Posterior cingulate gyrus (tissue), 11 donors: Measurements from ENCODE around the gene GPR52.
A peak's percentile ranks its signal among the peaks of the same experiment; 100 is the strongest.
"Not testable (repeated sequence)": the region's sequence is repeated elsewhere in the genome, so short reads cannot be mapped to it uniquely, and the experiment has no call there.

Source experiments
- DNase-seq, 10 donors: peaks; one replicate each; pipeline versions ENCODE4 v3.0.0 to v3.0.0-alpha.2; 2020 to 2021; ENCODE audit warnings: mixed read lengths in 3 of 10
- intact Hi-C: fragments of 100-400 bp; cut with DNase I; formaldehyde crosslinking; loops from one replicate; pipeline ENCODE4 v1.15.1; 2023

Gene GPR52

DNA sequence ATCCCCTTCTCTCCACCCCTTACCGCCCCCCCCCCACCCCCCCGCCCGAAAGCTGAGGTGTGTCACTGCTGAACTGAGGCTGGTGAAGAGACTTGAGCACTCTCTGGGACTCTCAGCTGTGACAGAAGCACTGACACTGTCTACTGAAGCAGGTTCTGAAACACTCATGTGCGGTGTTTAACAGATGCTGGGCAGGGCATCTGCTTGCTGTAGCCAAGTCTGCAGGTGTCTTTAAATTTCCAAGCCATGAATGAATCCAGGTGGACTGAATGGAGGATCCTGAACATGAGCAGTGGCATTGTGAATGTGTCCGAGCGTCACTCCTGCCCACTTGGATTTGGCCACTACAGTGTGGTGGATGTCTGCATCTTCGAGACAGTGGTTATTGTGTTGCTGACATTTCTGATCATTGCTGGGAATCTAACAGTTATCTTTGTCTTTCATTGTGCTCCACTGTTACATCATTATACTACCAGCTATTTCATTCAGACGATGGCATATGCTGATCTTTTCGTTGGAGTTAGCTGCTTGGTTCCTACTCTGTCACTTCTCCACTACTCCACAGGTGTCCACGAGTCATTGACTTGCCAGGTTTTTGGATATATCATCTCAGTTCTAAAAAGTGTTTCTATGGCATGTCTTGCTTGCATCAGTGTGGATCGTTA is at the start of gene GPR52:
Gene GPR52 (plus strand): TSS at position 99 of the 665 bp plus-strand sequence. CDS start 148 bp downstream, at position 247.
- intact Hi-C loops = no loop called here
- DNase-seq = peak in 1 of 10 donors; percentile 67

GRCh38 chr1:174398246-174398645 is 49.5 kb upstream of the GPR52 start:
- DNase-seq = no peak
- intact Hi-C loops = no loop called here

- no peak for DNase-seq
- intact Hi-C loops = no loop called here
These were observed 48.6 kb upstream of the GPR52 start for GRCh38 chr1:174399211-174399610.

DNA sequence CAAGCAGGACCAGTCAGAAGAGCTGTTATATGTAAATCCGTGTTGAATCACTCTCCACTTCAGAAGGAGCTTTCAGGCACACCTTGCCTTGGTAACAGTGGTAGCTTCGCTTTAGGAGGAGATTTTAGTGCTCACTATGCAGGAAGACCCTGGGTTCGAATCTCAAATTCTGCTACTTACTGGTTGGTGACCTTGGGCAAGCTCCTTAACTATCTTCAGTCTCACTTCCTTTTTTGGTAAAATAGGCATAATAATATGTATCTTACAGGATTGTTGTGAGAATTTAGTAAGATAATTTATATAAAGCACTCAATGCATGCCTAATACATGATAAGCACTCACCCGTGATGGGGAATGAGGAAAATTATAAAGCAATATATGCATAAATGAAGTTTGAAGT is 46.7 kb upstream of the GPR52 start:
- DNase-seq = no peak
- intact Hi-C loops = no loop called here

DNA sequence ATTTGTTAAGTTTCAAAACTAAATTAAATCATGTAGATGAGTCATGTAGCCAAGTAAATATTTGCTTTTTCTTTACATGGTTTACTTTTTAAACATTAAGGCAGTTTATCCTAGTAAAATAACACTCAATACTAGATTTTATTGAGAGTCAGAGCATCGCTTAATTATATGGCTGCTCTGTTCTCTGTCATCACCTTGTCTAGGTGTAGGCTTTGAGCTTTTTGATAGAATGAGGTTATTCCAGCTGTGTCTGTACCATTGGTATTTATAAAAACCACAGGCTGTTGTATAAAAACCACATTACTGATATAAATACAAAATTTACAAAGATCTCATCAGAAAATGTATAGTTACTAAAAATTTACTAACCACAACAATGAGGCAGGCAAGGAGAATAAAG is 42.5 kb upstream of the GPR52 start:
- intact Hi-C loops = no loop called here
- no peak for DNase-seq

- DNase-seq = no peak
- intact Hi-C loops = no loop called here
These were observed 41.3 kb upstream of the GPR52 start for GRCh38 chr1:174406421-174406820.

DNA sequence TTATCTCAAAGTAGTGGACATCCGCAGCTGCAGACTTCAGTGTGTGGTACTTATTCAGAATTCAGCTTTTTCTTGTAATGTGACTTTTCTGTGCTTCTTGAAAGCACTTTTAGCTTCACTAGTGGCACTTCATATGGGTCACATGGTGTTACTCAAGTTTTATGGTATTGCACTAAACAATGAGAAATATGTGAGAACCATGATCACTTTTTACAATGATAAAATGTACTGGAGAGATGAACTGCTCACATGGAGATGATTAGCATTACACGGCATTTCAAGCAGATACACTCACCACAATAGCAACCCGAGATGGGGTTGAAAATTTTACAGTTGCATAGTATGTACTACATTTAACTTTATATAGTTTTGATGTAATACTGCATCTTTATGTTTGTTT is 40.1 kb upstream of the GPR52 start:
- intact Hi-C loops = no loop called here
- DNase-seq = no peak

- intact Hi-C loops = no loop called here
- no peak for DNase-seq
These were observed 39.6 kb upstream of the GPR52 start for GRCh38 chr1:174408146-174408545.

DNA sequence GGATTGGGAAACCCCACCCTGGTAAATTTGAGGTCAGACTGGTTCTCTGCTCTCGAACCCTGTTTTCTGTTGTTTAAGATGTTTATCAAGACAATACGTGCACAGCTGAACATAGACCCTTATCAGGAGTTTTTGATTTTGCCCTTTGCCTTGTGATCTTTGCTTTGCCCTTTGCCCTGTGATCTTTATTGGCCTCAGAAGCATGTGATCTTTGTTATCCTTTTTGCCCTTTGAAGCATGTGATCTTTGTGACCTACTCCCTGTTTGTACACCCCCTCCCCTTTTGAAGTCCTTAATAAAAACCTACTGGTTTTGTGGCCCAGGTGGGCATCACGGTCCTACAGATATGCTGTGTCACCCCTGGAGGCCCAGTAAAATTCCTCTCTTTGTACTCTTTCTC is 38.0 kb upstream of the GPR52 start:
- intact Hi-C loops, DNase-seq: not testable (repeated sequence)

GRCh38 chr1:174413632-174414031 is 34.1 kb upstream of the GPR52 start:
- intact Hi-C loops = no loop called here
- DNase-seq = no peak

DNA sequence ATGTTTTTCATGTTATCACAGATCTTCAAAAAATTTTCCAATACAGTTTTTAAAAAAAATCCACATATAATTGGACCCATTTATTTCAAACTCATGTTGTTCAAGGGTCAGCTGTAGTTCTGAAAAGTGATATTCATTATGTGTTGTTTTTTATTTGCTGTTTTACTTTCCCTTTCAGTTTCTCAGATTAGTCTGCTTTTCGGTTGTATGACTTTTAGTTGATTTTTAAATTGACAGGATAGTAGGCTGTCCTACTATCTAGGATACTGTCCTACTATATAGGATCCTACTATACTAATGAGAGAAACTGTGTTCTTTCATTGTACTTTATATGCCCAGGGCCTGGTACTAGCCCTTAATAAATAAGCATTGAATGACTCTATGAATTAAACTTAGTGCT is 33.6 kb upstream of the GPR52 start:
- no peak for DNase-seq
- intact Hi-C loops = no loop called here

GRCh38 chr1:174415506-174415905 is 32.3 kb upstream of the GPR52 start:
- intact Hi-C loops = no loop called here

DNA sequence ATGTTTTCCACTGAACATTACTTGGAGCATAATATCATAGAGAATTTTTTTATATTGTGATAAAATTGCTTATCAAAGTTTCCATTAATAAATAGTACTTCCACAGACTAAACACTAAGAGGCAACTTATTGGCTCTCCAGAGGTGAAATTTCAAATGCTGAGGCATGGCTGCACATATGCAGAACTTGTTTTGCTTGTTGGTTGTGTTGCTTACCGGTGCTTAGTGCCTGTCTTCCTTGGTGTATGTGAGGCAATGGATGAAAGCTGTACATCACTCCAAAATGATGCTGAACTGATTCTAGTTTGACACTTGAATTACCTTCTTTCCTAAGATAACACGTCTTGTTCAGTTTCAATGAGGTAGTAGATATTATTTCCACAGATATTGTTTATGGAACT is 29.8 kb upstream of the GPR52 start:
- DNase-seq = no peak
- intact Hi-C loops = no loop called here

More at GRCh38 chr1:174415506-174415905, 32.3 kb upstream of the GPR52 start:
- DNase-seq = no peak

DNA sequence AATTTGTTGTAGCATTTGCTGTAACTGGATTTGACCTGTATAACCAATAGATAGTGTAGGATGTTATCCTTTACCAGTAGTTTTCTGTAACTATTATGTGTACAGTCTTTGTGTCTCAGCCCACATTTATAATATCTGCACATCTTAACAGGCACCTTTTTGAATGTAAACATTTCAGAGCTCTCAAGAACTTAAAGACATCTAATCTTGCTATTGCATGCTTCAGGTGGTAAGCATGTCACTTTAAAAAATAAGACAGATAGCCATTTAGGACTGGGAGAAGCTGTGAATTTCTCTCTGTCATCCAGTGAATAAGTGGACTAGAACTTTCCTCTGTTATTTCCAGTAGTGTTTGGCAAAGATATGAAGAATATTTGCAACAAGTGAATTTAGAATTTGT is 22.6 kb upstream of the GPR52 start:
- no peak for DNase-seq
- intact Hi-C loops = no loop called here

DNA sequence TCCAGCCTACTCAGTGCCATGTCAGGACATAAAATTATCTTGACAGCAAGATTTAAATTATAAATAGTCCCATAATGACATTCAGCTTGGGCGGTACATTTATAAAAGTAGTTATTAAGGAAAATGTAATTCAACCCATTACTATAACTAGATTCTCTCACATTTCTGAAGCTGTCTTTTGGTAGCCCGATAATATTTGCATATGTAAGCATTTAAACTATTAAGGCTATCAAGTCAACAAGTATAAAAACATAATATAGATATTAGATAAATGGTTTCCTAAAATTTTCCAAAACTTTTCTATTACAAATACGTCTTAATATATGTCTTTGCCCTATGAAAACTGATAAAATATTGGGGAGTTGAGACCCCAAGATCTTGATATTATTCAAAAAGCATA is 21.6 kb upstream of the GPR52 start:
- DNase-seq = no peak
- intact Hi-C loops = no loop called here

- intact Hi-C loops = no loop called here
- no peak for DNase-seq
These were observed 19.7 kb upstream of the GPR52 start for GRCh38 chr1:174428033-174428432.

GRCh38 chr1:174428739-174429138 is 19.0 kb upstream of the GPR52 start:
- DNase-seq = no peak
- intact Hi-C loops = no loop called here

DNA sequence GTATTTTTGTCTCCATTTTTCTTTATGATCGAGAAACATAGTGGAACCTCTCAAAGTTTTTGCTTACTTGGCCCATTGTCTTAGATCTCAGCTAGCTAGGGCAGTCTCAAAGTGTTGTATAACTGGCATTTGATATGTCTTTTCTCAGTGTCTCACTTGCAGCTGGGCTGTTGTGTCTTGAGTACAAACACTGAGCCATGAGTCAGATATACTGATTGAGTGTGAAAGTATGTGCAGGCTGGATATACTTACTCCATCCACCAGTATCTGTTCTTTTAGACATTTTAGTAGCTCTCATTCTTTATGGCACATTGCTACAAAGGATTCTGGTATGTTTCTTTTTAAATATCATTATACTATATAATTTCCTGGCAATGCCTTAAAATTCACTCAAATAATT is 14.3 kb upstream of the GPR52 start:
- DNase-seq = peak in 1 of 10 donors; percentile 22
- intact Hi-C loops = no loop called here

- no peak for DNase-seq
- intact Hi-C loops = no loop called here
These were observed 2.4 kb upstream of the GPR52 start for GRCh38 chr1:174445351-174445750.

DNA sequence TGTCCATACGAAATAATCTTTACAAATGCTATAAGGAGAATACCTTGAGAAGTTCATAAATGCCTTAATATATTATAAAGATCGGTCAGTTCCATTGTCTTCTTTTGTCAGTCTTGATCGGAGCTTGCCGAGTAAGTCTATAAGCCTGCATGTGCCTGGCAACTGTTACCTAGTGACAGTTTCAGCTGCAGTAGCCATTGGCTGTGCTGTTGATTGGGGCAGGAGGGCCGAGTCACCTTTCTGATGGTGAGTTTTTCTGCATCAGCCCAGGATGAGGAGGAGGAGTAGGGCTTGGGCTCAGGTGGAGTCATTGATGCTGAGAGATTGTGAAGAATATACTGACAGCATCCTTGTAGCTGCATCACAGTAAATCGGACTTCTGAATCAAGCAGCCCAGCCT is 1.9 kb upstream of the GPR52 start:
- intact Hi-C loops = no loop called here
- DNase-seq = peak in 3 of 10 donors; percentile 26 to 68 (median 65)

DNA sequence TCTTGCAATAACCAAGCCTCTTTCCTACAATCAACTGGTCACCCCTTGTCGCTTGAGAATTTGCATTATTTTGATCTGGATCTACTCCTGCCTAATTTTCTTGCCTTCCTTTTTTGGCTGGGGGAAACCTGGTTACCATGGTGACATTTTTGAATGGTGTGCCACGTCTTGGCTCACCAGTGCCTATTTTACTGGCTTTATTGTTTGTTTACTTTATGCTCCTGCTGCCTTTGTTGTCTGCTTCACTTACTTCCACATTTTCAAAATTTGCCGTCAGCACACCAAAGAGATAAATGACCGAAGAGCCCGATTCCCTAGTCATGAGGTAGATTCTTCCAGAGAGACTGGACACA is 743 bp downstream of the GPR52 start:
- intact Hi-C loops = no loop called here
- no peak for DNase-seq

GRCh38 chr1:174448974-174449373 is 1.2 kb downstream of the GPR52 start:
- intact Hi-C loops = no loop called here
- DNase-seq = no peak

DNA sequence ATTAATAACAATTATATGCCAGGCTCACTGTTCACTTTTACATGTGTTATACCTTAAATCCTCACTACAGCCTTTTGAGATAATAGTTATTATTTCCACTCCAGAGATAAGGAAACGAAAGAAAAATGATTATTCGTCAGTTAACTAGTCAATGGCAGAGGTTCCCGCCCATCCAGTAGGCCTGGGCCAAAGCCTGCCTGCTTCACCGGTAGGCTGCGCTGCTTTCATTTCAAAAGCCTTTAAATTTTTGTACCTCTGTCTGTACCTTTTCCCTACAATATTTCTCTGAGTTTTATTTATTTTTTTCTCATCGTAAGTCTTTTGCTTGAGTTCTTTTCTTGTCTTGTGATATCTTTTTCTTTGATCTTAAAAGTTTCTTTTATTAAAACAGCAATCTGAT is 3.6 kb downstream of the GPR52 start:
- intact Hi-C loops = no loop called here

More for the DNA sequence above, 3.6 kb downstream of the GPR52 start:
- DNase-seq = no peak
